Esophagus (tissue), 2 donors: ENCODE results near the gene KLHL40. TPM values are rescaled to one million over a fixed set of nuclear protein-coding genes. Genes with fewer than 3 reads are reported as not detected.

Experiments used
- H3K27ac ChIP-seq, 2 donors: one replicate each; pipeline ENCODE4 v1.5.1; 2013; ENCODE audit warnings: low read depth in 2 of 2, mild to moderate bottlenecking in 2 of 2, inconsistent platforms in 1 of 2, low read length in 1 of 2, moderate library complexity in 1 of 2
- H3K27me3 ChIP-seq, 2 donors: one replicate each; pipeline ENCODE4 v1.6.1; 2013; ENCODE audit warnings: low read length in 2 of 2, control low read depth in 1 of 2, mild to moderate bottlenecking in 1 of 2; ENCODE audit not compliant: insufficient read depth in 2 of 2, control insufficient read depth in 1 of 2
- H3K36me3 ChIP-seq, 2 donors: one replicate each; pipeline ENCODE4 v1.6.1; 2013; ENCODE audit warnings: low read length in 1 of 2; ENCODE audit not compliant: control insufficient read depth in 2 of 2, insufficient read depth in 2 of 2
- H3K4me1 ChIP-seq, 2 donors: one replicate each; pipeline ENCODE4 v1.6.1; 2013; ENCODE audit warnings: low read length in 1 of 2; ENCODE audit not compliant: control insufficient read depth in 2 of 2, insufficient read depth in 2 of 2
- H3K4me3 ChIP-seq, 2 donors: one replicate each; pipeline ENCODE4 v1.5.1; 2013; ENCODE audit warnings: low read length in 2 of 2, mild to moderate bottlenecking in 2 of 2, low read depth in 1 of 2, moderate library complexity in 1 of 2
- H3K9me3 ChIP-seq, 2 donors: one replicate each; pipeline ENCODE4 v1.6.1; 2013; ENCODE audit warnings: mild to moderate bottlenecking in 2 of 2, low read depth in 1 of 2, low read length in 1 of 2, moderate library complexity in 1 of 2; ENCODE audit not compliant: control insufficient read depth in 2 of 2, insufficient read depth in 1 of 2
- WGBS, 2 donors: extraction: QIAGEN DNeasy Blood & Tissue Kit; methylation state at CpG; one replicate each; pipeline ENCODE4 v1.1.7; 2013; 5-methylcytosine and 5-hydroxymethylcytosine counted together
- polyA plus RNA-seq, 2 donors: library from polyadenylated mRNA; stranded (reverse); fragments of 200-250 nt; gene quantifications; one replicate each; pipeline ENCODE4 v1.2.3, GENCODE V29; 2013
- donor health status: healthy with polysubstance abuse.
- donor health status: Bipolar disorder and iron deficiency.

KLHL40 gene
- polyA plus RNA-seq, 2 donors, result 0.02 TPM; not detected in 1

DNA sequence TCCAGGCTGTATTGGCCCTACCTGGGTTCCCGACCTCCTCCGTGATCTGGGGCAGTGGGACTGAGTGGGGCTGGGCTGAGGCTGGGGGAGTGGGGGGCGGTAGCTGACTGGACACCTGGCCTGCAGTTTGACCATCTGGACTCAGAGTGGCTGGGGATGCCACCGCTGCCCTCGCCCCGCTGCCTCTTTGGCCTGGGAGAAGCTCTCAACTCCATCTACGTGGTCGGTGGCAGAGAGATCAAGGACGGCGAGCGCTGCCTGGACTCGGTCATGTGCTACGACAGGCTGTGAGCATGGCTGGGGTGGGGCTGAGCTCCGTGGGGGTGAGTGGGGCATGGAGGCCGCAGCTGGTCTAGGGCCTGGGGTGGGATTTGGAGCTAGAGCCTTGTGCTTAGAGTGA lies 2.7 kb downstream of the KLHL40 start:
- Histone ChIP-seq H3K27me3 (no peaks in the 10 kb centered on the region), H3K4me3 (no peak overlapping the region), H3K4me1 (peaks cover 6 to 12% of the 10 kb centered on the region in 2 donors), H3K36me3 (no peaks in the 10 kb centered on the region), H3K9me3 (peaks cover 0 to 3% of the 10 kb centered on the region in 2 donors), H3K27ac (no peak overlapping the region)
- WGBS, 2 donors, result 91 to 96% methylated on average over 15 of the region's 15 CpGs

DNA sequence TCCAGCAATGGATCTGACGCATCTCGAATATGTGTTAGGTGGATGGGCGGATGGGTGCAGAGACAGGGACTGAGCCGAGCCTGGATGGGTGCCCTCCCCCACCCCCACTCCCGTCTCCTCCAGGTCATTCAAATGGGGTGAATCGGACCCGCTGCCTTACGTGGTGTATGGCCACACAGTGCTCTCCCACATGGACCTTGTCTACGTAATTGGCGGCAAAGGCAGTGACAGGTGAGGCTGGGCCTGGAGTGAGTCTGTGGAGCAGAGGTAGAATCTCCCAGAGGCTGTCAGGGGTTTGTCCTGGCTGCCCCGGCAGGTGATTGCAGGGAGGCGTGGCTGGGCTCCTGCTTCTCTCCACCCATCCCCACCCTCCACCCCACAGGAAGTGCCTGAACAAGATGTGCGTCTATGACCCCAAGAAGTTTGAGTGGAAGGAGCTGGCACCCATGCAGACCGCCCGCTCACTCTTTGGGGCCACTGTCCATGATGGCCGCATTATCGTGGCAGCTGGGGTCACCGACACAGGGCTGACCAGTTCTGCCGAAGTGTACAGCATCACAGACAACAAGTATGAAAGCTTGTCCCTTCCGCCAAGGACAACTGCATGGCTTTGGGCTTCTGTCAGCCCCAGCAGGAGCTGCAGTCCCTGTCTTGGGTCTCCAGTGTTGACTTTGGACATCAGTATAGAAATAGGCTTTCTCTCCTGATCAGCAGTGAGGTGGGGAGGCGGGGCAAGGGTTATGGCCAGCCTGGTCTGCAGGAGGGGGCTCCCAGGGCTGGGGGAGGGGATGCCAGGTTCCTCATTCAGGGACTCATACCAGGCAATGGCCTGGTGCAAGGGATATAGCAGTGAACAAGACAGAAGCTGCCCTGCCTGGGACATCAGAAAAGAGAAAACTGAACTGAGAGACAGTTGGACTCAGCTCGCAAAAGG lies 3.4 kb downstream of the KLHL40 start:
- Histone ChIP-seq H3K4me1 (peaks cover 4 to 7% of the 10 kb centered on the region in 2 donors), H3K27me3 (no peaks in the 10 kb centered on the region), H3K4me3 (no peak overlapping the region), H3K9me3 (peaks cover 0 to 3% of the 10 kb centered on the region in 2 donors), H3K27ac (no peak overlapping the region), H3K36me3 (no peaks in the 10 kb centered on the region)
- WGBS, 2 donors, result 89 to 91% methylated on average over 22 of the region's 22 CpGs

DNA sequence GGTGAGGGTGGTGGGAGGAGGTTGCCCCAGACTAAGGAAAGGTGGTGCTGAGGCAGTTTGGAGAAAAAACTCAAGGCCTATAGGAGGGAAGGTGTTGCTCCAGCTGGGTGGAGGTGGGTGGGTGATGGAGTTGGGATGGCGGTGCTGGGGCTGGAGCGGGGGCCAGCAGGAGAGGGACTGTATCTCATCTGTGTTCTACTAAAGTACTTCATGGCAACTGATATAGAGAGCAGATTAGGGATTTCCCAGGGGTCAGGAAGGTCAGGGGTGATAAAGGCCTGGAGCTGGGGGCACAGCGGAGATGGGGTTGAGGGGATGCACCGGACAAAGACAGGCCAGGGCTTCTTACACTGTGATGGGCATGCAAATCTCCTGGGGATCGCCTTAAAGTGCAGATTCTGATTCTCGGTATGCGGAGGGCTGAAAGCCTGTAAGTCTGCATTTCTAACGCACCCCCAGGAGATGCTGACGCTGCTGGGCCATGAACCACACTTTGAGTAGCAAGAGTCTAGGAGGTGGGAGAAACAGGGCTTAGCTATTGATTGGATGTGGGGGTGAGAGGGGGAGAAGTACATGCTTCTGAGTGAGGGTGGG lies 4.2 kb downstream of the KLHL40 start:
- Histone ChIP-seq H3K27ac (no peak overlapping the region), H3K36me3 (no peaks in the 10 kb centered on the region), H3K4me3 (no peak overlapping the region), H3K9me3 (peaks cover 0 to 3% of the 10 kb centered on the region in 2 donors), H3K27me3 (no peaks in the 10 kb centered on the region), H3K4me1 (peaks cover 4 to 7% of the 10 kb centered on the region in 2 donors)
- WGBS, 2 donors, result 72 to 79% methylated on average over 9 of the region's 9 CpGs

DNA sequence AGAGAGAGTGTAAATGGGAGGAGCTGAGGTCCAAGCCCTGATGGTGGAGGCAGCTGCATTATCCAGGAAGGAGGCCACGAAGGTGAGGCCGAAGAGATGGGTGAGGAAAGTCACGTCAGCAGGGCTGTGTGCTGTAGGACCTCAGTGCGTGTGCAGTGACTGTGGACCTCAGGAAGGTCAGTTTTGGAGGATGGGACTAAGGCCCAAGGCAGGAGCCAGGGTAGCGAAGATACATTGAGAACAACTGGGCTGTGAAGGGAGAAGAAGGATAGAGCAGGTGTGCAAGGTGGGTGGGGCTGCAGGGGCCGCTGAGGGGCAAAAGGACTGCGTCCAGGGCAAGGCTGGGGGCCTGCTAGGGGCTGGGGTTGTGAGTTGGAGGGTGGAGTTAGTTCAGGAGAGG lies 4.9 kb downstream of the KLHL40 start:
- 75 to 79% methylated on average over 7 of the region's 7 CpGs for WGBS, 2 donors
- Histone ChIP-seq H3K27me3 (no peaks in the 10 kb centered on the region), H3K36me3 (no peaks in the 10 kb centered on the region), H3K4me3 (no peak overlapping the region), H3K27ac (no peak overlapping the region), H3K4me1 (peaks cover 4 to 7% of the 10 kb centered on the region in 2 donors), H3K9me3 (peaks cover 0 to 3% of the 10 kb centered on the region in 2 donors)

DNA sequence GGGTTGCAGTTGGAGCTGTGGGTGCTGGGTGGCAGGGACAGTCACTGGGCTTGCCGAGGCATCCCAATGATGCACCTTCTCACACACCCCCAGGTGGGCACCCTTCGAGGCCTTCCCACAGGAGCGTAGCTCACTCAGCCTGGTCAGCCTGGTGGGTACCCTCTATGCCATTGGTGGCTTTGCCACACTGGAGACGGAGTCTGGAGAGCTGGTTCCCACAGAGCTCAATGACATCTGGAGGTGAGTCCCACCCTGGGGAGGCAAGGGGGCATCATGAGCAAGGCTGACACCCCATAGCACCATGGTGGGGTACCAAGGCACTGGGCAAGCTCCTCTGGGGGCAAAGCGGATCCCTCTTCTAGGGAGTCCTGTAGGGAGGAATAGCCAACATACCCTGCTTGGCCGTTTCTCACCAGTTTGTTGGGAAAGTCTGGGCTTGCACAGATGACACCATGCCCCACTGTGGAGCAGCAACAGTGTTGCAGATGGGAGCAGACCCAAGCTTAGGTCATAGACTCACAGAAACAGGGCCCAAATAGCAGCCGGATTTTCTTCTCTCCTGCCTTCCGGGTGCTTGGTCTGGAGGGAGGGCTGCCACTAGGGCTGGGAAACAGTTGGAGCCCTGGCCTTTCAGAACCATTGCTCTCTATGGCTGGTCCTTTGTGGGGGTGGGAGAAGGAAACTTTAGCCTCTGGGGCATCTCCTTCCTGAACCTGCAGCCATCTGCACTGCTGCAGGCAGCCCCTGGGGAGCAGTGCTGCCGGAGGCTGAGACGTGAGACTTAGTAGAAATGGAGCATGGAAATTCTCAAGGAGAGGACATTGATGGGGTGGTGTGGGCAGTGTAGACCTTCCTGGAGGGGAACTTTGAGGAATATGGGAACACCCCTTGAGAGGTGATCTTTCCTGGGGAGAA lies 5.7 kb downstream of the KLHL40 start:
- Histone ChIP-seq H3K27ac (no peak overlapping the region), H3K9me3 (peaks cover 0 to 3% of the 10 kb centered on the region in 2 donors), H3K27me3 (no peaks in the 10 kb centered on the region), H3K4me1 (peaks cover 0 to 1% of the 10 kb centered on the region in 2 donors), H3K36me3 (no peaks in the 10 kb centered on the region), H3K4me3 (no peak overlapping the region)
- WGBS, 2 donors, result 71 to 76% methylated on average over 10 of the region's 10 CpGs

DNA sequence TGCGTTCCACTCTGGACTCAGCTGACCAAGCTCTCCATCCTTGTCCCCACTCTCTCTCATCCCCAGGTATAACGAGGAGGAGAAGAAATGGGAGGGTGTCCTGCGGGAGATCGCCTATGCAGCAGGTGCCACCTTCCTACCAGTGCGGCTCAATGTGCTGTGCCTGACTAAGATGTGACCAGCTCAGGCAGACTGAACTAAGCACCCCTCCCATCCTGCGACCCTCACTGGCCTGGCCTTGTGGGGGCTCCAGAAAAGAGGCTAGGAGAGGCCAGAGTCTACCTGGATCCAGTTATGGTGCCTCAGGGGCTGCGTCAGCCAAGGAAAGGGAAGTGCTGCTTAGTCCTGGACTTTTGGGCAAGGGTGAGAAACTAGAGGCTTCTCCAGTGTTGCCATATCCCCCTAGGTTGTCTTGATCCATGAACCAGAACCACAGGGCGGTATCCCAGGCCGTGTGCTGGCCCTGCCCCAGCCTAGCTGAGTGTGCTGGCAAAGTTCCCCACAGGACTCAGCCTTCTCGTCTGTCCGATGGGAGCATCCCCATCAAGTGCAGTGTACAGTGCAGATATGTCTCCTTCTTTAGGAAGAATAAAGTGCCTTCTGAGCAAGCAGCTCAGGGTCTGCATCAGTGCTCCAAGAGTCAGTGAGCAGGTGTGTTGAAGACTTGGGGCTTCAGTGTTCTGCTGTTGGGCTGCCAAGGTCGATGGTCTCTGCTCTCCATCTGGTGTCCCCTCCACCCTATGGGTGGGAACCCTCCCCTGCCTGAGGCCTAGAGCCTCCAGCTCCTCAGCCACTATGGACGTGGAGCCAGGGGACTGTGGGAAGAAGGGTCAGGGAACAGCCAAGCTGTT lies 6.7 kb downstream of the KLHL40 start:
- WGBS, 2 donors, result 72 to 76% methylated on average over 13 of the region's 13 CpGs
- Histone ChIP-seq H3K4me1 (no peaks in the 10 kb centered on the region), H3K4me3 (no peak overlapping the region), H3K27me3 (no peaks in the 10 kb centered on the region), H3K36me3 (no peaks in the 10 kb centered on the region), H3K27ac (no peak overlapping the region), H3K9me3 (no peaks in the 10 kb centered on the region)

DNA sequence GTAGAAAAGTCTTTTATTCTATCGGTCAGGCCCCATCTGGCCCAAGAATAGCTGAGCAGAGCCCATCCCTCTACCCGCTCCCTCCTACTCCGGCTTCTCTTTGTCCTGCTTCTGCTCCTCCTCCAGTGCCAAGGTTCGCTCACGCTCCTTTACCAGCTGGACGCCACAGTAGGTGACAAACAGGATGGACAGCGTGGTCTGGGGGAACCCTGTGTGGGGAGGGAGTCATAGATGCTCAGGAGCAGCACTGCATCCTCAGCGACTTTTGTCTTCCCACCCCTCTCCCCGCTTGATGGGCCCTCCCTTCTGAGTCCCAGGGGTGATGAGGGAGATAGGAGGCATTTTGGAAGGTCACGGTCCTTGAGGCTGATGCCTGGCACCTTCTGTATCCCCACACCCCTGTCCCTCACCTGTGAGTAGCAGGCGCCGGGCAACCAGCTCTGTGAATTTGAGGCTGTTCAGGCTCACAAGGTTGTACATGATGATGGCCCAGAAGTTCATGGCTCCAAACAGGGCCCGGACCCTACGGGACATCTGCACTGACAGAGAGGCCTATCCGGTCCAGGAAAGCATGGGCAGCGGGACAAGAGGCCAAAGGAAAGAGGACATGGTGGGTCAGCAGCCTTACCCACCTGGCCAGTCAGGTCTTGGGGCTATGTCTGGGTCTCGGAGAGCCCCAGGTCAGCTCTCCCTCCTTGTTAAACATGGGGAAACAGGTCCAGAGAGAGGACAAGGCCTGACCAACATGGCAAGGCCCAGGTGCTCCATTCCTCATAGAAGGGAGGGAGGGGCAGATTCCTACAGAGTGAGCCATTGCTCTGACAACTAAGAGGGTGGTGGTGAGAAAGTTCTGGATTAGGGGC lies 7.6 kb downstream of the KLHL40 start:
- Histone ChIP-seq H3K27me3 (no peaks in the 10 kb centered on the region), H3K4me1 (no peaks in the 10 kb centered on the region), H3K36me3 (no peaks in the 10 kb centered on the region), H3K27ac (no peak overlapping the region), H3K4me3 (no peak overlapping the region), H3K9me3 (no peaks in the 10 kb centered on the region)
- 91% methylated on average over 17 of the region's 17 CpGs for WGBS, 2 donors

DNA sequence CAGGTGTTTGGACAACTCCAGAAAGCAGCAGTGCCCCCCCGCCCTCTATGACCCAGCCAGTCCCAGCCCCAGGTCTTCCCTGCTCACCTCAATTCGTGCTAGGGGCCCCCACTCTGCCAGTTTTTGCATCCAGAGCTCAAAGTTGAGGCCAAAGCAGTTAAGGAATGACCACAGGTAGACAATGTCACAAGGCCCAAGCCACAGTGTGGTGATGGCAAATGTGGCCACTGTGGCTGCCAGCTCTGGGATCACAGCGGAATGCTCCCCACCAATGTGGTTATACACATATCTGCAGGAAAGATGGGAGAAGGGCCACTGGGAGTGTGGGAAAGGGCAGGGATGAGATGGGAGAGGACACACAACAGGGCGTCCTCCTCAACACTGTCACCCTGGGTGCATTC lies 8.2 kb downstream of the KLHL40 start:
- Histone ChIP-seq H3K4me1 (no peaks in the 10 kb centered on the region), H3K9me3 (no peaks in the 10 kb centered on the region), H3K4me3 (no peak overlapping the region), H3K27ac (no peak overlapping the region), H3K27me3 (no peaks in the 10 kb centered on the region), H3K36me3 (no peaks in the 10 kb centered on the region)
- 78 to 84% methylated on average over 4 of the region's 4 CpGs for WGBS, 2 donors
